Endothelial cell of umbilical vein (primary cell): ENCODE results near the gene CFAP61. TPM values are rescaled to one million over a fixed set of nuclear protein-coding genes. Genes with fewer than 3 reads are reported as not detected.

Source experiments
- BruUV-seq: library from RNA; stranded (reverse); fragments of 400-500 nt; replicated peaks from 2 replicates; lab custom pipeline; 2021; lab: Mats Ljungman, UMichigan
- CTCF ChIA-PET: fragments of 300-600, 350-600 bp; sonication (Branson Sonifier 250); formaldehyde crosslinking; loops from one replicate; lab custom pipeline; 2021; ENCODE audit warnings: antibody characterized with exemption, inconsistent platforms; lab: Charles Lee
- POLR2A ChIA-PET: fragments of 300-600, 350-600 bp; sonication (Branson Sonifier 250); formaldehyde crosslinking; loops from one replicate; lab custom pipeline; 2021; ENCODE audit warnings: antibody characterized with exemption, inconsistent platforms; lab: Charles Lee
- DNase-seq: peaks from one replicate; pipeline ENCODE4 v3.0.0-alpha.2; 2011; ENCODE audit warnings: low read depth, low spot score
- FAIRE-seq: peaks from 2 replicates; lab custom pipeline; 2011; peaks lifted over from hg19 to GRCh38; lab: Jason Lieb, UNC
- H2AFZ ChIP-seq: 2 replicates; pipeline ENCODE4 v1.6.0; 2012; ENCODE audit warnings: low read depth, low read length, control low read depth, inconsistent platforms
- H3K27ac ChIP-seq: 2 replicates; pipeline ENCODE4 v1.5.1; 2011; ENCODE audit warnings: low read depth, mild to moderate bottlenecking, control low read depth, low read length, moderate library complexity; ENCODE audit not compliant: insufficient read depth
- H3K27me3 ChIP-seq, 2 experiments: 2 replicates each; pipeline versions ENCODE4 v1.6.0 to v1.6.1; 2011; ENCODE audit warnings: low read length in 2 of 2, mixed read lengths in 1 of 2; ENCODE audit not compliant: control insufficient read depth in 2 of 2, insufficient read depth in 2 of 2
- H3K36me3 ChIP-seq, 2 experiments: 2 replicates in 1 of 2; 3 replicates in 1 of 2; pipeline ENCODE4 v1.5.1; 2011; ENCODE audit warnings: low read length in 2 of 2, mild to moderate bottlenecking in 1 of 2, moderate library complexity in 1 of 2; ENCODE audit not compliant: control insufficient read depth in 2 of 2, insufficient read depth in 2 of 2; ENCODE audit errors: extremely low read depth in 1 of 2
- H3K4me1 ChIP-seq: 3 replicates; pipeline ENCODE4 v1.5.1; 2011; ENCODE audit warnings: mild to moderate bottlenecking, low read length; ENCODE audit not compliant: control insufficient read depth, insufficient read depth; ENCODE audit errors: extremely low read depth
- H3K4me2 ChIP-seq: 2 replicates; pipeline ENCODE4 v1.6.1; 2011; ENCODE audit warnings: low read length, control low read depth, mixed read lengths; ENCODE audit not compliant: insufficient read depth
- H3K4me3 ChIP-seq, 3 experiments: fragments of 200-600 bp in 1 of 3; sonication (generic), shearing (Covaris generic) in 1 of 3; replicated peaks in 1 of 3; 2 replicates each; pipeline ENCODE4 v1.5.1; 2011 to 2016; ENCODE audit warnings: control low read depth in 3 of 3, low read length in 3 of 3, mild to moderate bottlenecking in 2 of 3, inconsistent platforms in 1 of 3, low read depth in 1 of 3, moderate library complexity in 1 of 3; ENCODE audit not compliant: insufficient read depth in 1 of 3
- H3K79me2 ChIP-seq: 2 replicates; pipeline ENCODE4 v1.6.0; 2012; ENCODE audit warnings: low read length, inconsistent platforms; ENCODE audit not compliant: control insufficient read depth, insufficient read depth
- H3K9ac ChIP-seq: replicated peaks from 2 replicates; pipeline ENCODE3; 2011; ENCODE audit warnings: low read length, control low read depth; ENCODE audit not compliant: insufficient read depth; ENCODE audit errors: extremely low read depth
- H3K9me1 ChIP-seq: replicated peaks from 3 replicates; pipeline ENCODE4 v1.6.0; 2011; ENCODE audit warnings: mild to moderate bottlenecking, low read length; ENCODE audit not compliant: control insufficient read depth, insufficient read depth; ENCODE audit errors: extremely low read depth
- H3K9me3 ChIP-seq: replicated peaks from 2 replicates; pipeline ENCODE4 v1.5.1; 2012; ENCODE audit warnings: low read length, inconsistent platforms; ENCODE audit not compliant: control insufficient read depth, insufficient read depth
- H4K20me1 ChIP-seq: replicated peaks from 2 replicates; pipeline ENCODE3; 2011; ENCODE audit warnings: mild to moderate bottlenecking, low read length; ENCODE audit not compliant: control insufficient read depth, insufficient read depth; ENCODE audit errors: extremely low read depth
- CTCF ChIP-seq, 2 donors: IDR thresholded peaks; 1 replicate in 1 of 2; 2 replicates in 1 of 2; pipeline ENCODE4 v1.5.1; 2011; ENCODE audit warnings: low read length in 2 of 2, mild to moderate bottlenecking in 2 of 2, moderate library complexity in 2 of 2, control low read depth in 1 of 2, inconsistent platforms in 1 of 2, low read depth in 1 of 2; ENCODE audit not compliant: insufficient read depth in 1 of 2; ENCODE audit errors: extremely low read depth in 1 of 2
- EZH2 ChIP-seq: IDR thresholded peaks from 2 replicates; pipeline ENCODE4 v1.6.1; 2012; ENCODE audit warnings: borderline replicate concordance, low read depth, mild to moderate bottlenecking, moderate library complexity, low read length, inconsistent platforms; ENCODE audit not compliant: severe bottlenecking
- FOS ChIP-seq: IDR thresholded peaks from 2 replicates; pipeline ENCODE4 v1.6.1; 2011; ENCODE audit warnings: mild to moderate bottlenecking, low read length, moderate library complexity, borderline replicate concordance; ENCODE audit not compliant: insufficient read depth
- GATA2 ChIP-seq: IDR thresholded peaks from 2 replicates; pipeline ENCODE4 v1.7.0; 2011; ENCODE audit warnings: low read depth, mild to moderate bottlenecking, moderate library complexity, mixed read lengths, low read length; ENCODE audit not compliant: insufficient read length, insufficient read depth
- JUN ChIP-seq: IDR thresholded peaks from 2 replicates; pipeline ENCODE4 v1.6.1; 2011; ENCODE audit warnings: borderline replicate concordance, low read depth; ENCODE audit not compliant: insufficient read length, insufficient read depth
- MYC ChIP-seq: IDR thresholded peaks from one replicate; pipeline ENCODE4 v1.6.1; 2011; ENCODE audit warnings: mild to moderate bottlenecking, low read depth, low read length
- POLR2A ChIP-seq: IDR thresholded peaks from 2 replicates; pipeline ENCODE4 v1.6.1; 2012; ENCODE audit warnings: low read depth, mild to moderate bottlenecking, control low read depth, low read length
- POLR2AphosphoS5 ChIP-seq: IDR thresholded peaks from 2 replicates; pipeline ENCODE4 v1.6.1; 2012; ENCODE audit warnings: low read depth, mild to moderate bottlenecking, control low read depth, low read length, moderate library complexity; ENCODE audit not compliant: insufficient read depth
- dilution Hi-C: fragments of 300-500 bp; cut with MboI; formaldehyde crosslinking; loops from one replicate; pipeline ENCODE4 v1.15.0; 2019; ENCODE audit warnings: low sequenced_read_pairs; ENCODE audit not compliant: extremely low pct_ligation_motif_present
- intact Hi-C: fragments of 100-400 bp; cut with micrococcal nuclease; formaldehyde crosslinking; loops from one replicate; pipeline ENCODE4 v1.10.0; 2022
- polyA plus RNA-seq, 4 experiments: library from polyadenylated mRNA; depleted of rRNA in 3 of 4; stranded (reverse) in 3 of 4; unstranded in 1 of 4; fragments of >200 nt; gene quantifications; 2 replicates each; pipeline versions ENCODE4 v1.2.1 to v1.2.3, GENCODE V29; 2011 to 2012; ENCODE audit warnings: missing spikeins in 1 of 4
- total RNA-seq: library from RNA; stranded (reverse); gene quantifications from 2 replicates; pipeline ENCODE4 v1.2.3, GENCODE V29; 2021
- TF ChIP-seq, protein P1 (sequence below): IDR thresholded peaks from 2 replicates; pipeline ENCODE4 v1.6.1; 2011; ENCODE audit not compliant: insufficient read depth, insufficient read length

Gene CFAP61
- total and polyA plus RNA-seq, 2 donors (not counting 3 experiments of a cell fraction or from before 2014, with no cell fraction given) = not detected

DNA sequence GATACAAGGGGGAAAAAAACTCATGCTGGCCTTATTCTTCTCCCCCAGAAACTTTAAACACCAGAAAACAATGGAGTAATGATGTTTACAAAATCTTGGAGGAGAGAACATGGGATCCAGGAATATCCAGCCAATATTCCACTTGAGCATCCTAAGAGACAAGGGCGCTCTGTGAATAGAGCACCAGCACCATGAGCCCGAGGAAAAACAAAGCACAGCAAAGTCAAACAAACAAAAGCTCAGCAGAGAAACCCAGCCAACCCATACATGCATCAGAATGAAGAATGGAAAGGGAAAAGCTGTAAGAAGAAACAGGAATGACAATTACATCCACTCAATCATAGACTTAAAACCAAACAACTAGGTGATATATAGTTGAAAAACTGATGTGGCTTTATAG is 39.8 kb upstream of the CFAP61 start:
- FAIRE-seq (no peak), DNase-seq (no peak)
- ChIA-PET POLR2A (no interaction called here), CTCF (interaction anchor here (1.3 kb wide), 1 partner anchor 126 kb away, joined by 4 read pairs; no protein-coding TSS in a partner anchor)
- no TSS peak for BruUV-seq
- H3K36me3 ChIP-seq = no peaks in the 10 kb centered on the region
- H3K27ac ChIP-seq = no peak overlapping the region
- no peak overlapping the region for H3K9ac ChIP-seq
- H3K9me1 ChIP-seq = no peaks in the 10 kb centered on the region
- TF ChIP-seq CTCF (IDR thresholded peaks at IDR 0.05; ENCODE audit: extremely low read depth in 1 of 2, insufficient read depth in 1 of 2, low read depth in 1 of 2, low read length in 2 of 2) (no peak), FOS (no peak), JUN (no peak), MYC (no peak), POLR2A (no peak), POLR2AphosphoS5 (no peak), EZH2 (no peak), GATA2 (no peak)
- TF ChIP-seq, protein P1, sequence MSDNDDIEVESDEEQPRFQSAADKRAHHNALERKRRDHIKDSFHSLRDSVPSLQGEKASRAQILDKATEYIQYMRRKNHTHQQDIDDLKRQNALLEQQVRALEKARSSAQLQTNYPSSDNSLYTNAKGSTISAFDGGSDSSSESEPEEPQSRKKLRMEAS = no peak
- peaks cover 3% of the 10 kb centered on the region for H3K79me2 ChIP-seq
- peaks cover 10% of the 10 kb centered on the region for H3K4me1 ChIP-seq
- no peaks in the 10 kb centered on the region for H3K27me3 ChIP-seq
- no peak overlapping the region for H2AFZ ChIP-seq
- dilution Hi-C loops = no loop called here
- intact Hi-C loops = no loop called here
- no peak overlapping the region for H3K4me2 ChIP-seq
- no peak overlapping the region for H3K4me3 ChIP-seq
- no peaks in the 10 kb centered on the region for H3K9me3 ChIP-seq
- no peaks in the 10 kb centered on the region for H4K20me1 ChIP-seq
